ENCODE data around the gene S100A4.
A peak's percentile ranks its signal among the peaks of the same experiment; 100 is the strongest.
"Not testable (repeated sequence)": the region's sequence is repeated elsewhere in the genome, so short reads cannot be mapped to it uniquely, and the experiment has no call there.

The S100A4 gene

GRCh38 chr1:153563991-153564390, 18.4 kb upstream of the S100A4 start:
- H3K4me1 Mint-ChIP-seq = peaks cover 43% of the 10 kb centered on the region
- H3K9me3 Mint-ChIP-seq = no peaks in the 10 kb centered on the region
- peak overlapping the region in 2 of 3 experiments; percentile 76 to 85 for H3K27ac Mint-ChIP-seq
- TF ChIP-seq CTCF (IDR thresholded peaks at IDR 0.05; ENCODE audit: unreplicated experiment in 3 of 3) = no peak
- H3K27me3 Mint-ChIP-seq (ENCODE audit: low read depth) = no peaks in the 10 kb centered on the region
- H3K4me3 Mint-ChIP-seq = no peak overlapping the region
- H3K36me3 Mint-ChIP-seq (ENCODE audit: low read depth) = no peaks in the 10 kb centered on the region

GRCh38 chr1:153563483-153563901, 17.9 kb upstream of the S100A4 start:
- peaks cover 39% of the 10 kb centered on the region for H3K4me1 Mint-ChIP-seq
- peak overlapping the region in 1 of 3 experiments; percentile 31 for H3K4me3 Mint-ChIP-seq
- TF ChIP-seq CTCF (IDR thresholded peaks at IDR 0.05; ENCODE audit: unreplicated experiment in 3 of 3) = no peak
- peak overlapping the region; percentile 76 to 85 (median 79) for H3K27ac Mint-ChIP-seq
- no peaks in the 10 kb centered on the region for H3K9me3 Mint-ChIP-seq
- H3K36me3 Mint-ChIP-seq (ENCODE audit: low read depth) = no peaks in the 10 kb centered on the region
- no peaks in the 10 kb centered on the region for H3K27me3 Mint-ChIP-seq (ENCODE audit: low read depth)

GRCh38 chr1:153562021-153562420, 16.4 kb upstream of the S100A4 start:
- H3K9me3 Mint-ChIP-seq; H3K27me3 Mint-ChIP-seq (ENCODE audit: low read depth); H3K27ac Mint-ChIP-seq; H3K4me3 Mint-ChIP-seq; H3K36me3 Mint-ChIP-seq (ENCODE audit: low read depth): not testable (repeated sequence)
- H3K4me1 Mint-ChIP-seq = peaks cover 26% of the 10 kb centered on the region

- H3K27me3 Mint-ChIP-seq (ENCODE audit: low read depth) = no peaks in the 10 kb centered on the region
- H3K27ac Mint-ChIP-seq = no peak overlapping the region
- TF ChIP-seq CTCF (IDR thresholded peaks at IDR 0.05; ENCODE audit: unreplicated experiment in 3 of 3) = no peak
- H3K4me1 Mint-ChIP-seq = peaks cover 21% of the 10 kb centered on the region
- no peaks in the 10 kb centered on the region for H3K9me3 Mint-ChIP-seq
- no peak overlapping the region for H3K4me3 Mint-ChIP-seq
- no peaks in the 10 kb centered on the region for H3K36me3 Mint-ChIP-seq (ENCODE audit: low read depth)
Measured at GRCh38 chr1:153561466-153561985, 15.9 kb upstream of the S100A4 start.

GRCh38 chr1:153560771-153561465, 15.3 kb upstream of the S100A4 start:
- Mint-ChIP-seq H3K27me3 (ENCODE audit: low read depth) (no peaks in the 10 kb centered on the region), H3K36me3 (ENCODE audit: low read depth) (no peaks in the 10 kb centered on the region), H3K4me1 (peaks cover 15% of the 10 kb centered on the region), H3K4me3 (no peak overlapping the region), H3K9me3 (no peaks in the 10 kb centered on the region), H3K27ac (no peak overlapping the region)
- TF ChIP-seq CTCF (IDR thresholded peaks at IDR 0.05; ENCODE audit: unreplicated experiment in 3 of 3) = no peak

GRCh38 chr1:153560241-153560640, 14.6 kb upstream of the S100A4 start:
- H3K36me3 Mint-ChIP-seq (ENCODE audit: low read depth) = no peaks in the 10 kb centered on the region
- TF ChIP-seq CTCF (IDR thresholded peaks at IDR 0.05; ENCODE audit: unreplicated experiment in 3 of 3) = no peak
- peak overlapping the region in 1 of 3 experiments; percentile 56 for H3K27ac Mint-ChIP-seq
- peaks cover 11% of the 10 kb centered on the region for H3K4me1 Mint-ChIP-seq
- no peaks in the 10 kb centered on the region for H3K27me3 Mint-ChIP-seq (ENCODE audit: low read depth)
- no peak overlapping the region for H3K4me3 Mint-ChIP-seq
- H3K9me3 Mint-ChIP-seq = no peaks in the 10 kb centered on the region

Data from nephron (organoid).